ENCODE measurements around the gene TRIOBP.
A peak's percentile ranks its signal among the peaks of the same experiment; 100 is the strongest.

- peak; percentile 98 for TF ChIP-seq CTCF (conservative IDR thresholded peaks at IDR 0.05; ENCODE audit: low read depth, low read length)
- TF ChIP-seq POLR2A (IDR thresholded peaks at IDR 0.05; ENCODE audit: low read depth, low read length) = peak; percentile 42; the same call in 1 of the 2 replicates
- no peak for TF ChIP-seq CHD1 (IDR thresholded peaks at IDR 0.05; ENCODE audit: low read depth, low read length)
- peak; percentile 94 for TF ChIP-seq RAD21 (IDR thresholded peaks at IDR 0.05; ENCODE audit: low read length)
- no peak for TF ChIP-seq ELK1 (IDR thresholded peaks at IDR 0.05; ENCODE audit: borderline replicate concordance, low read depth, low read length)
- peak; percentile 76 for TF ChIP-seq SMC3 (IDR thresholded peaks at IDR 0.05; ENCODE audit: low read depth, low read length)
- TF ChIP-seq FOS (IDR thresholded peaks at IDR 0.05; ENCODE audit: low read depth, low read length) = no peak
- 0 out of 2 replicates have a peak, but pooled peaks have one; percentile 2 for TF ChIP-seq MXI1 (IDR thresholded peaks at IDR 0.05; ENCODE audit: borderline replicate concordance, low read depth, low read length)
- no peak for TF ChIP-seq CEBPB (IDR thresholded peaks at IDR 0.05; ENCODE audit: low read depth, low read length)
- TF ChIP-seq NFE2L2 (IDR thresholded peaks at IDR 0.05; ENCODE audit: low read depth, low read length) = no peak
- TF ChIP-seq USF2 (IDR thresholded peaks at IDR 0.05; ENCODE audit: low read depth, low read length) = no peak
- no peak for TF ChIP-seq MAFK (IDR thresholded peaks at IDR 0.05; ENCODE audit: low read depth, low read length)
These were observed 121.0 kb downstream of the TRIOBP start for GRCh38 chr22:37817705-37818408.

Data from IMR-90 (cell line).